Measurements from ENCODE around the gene RNU7-1. TPM values are rescaled to one million over a fixed set of nuclear protein-coding genes. Genes with fewer than 3 reads are reported as not detected.

RNU7-1 gene
- total and polyA plus RNA-seq, 9 of the 15 experiments (the other 6 are each of a cell fraction or from before 2014, with no cell fraction given), result not detected

GRCh38 chr12:6927379-6928021, 16.1 kb upstream of the RNU7-1 start, which contains the start of gene ATN1 (continued):
- TF ChIP-seq RB1 (IDR thresholded peaks at IDR 0.05; ENCODE audit: low read depth) (peak; percentile 70; the same call in 1 of the 2 replicates), TRIM24 (IDR thresholded peaks at IDR 0.05) (0 out of 4 replicates have a peak, but pooled peaks of 1 of the 2 experiments have one; percentile 8), ZNF407 (IDR thresholded peaks at IDR 0.05; ENCODE audit: low read depth) (no peak), OTX1 (CRISPR knock-in tag; IDR thresholded peaks at IDR 0.05) (0 out of 2 replicates have a peak, but pooled peaks have one; percentile 33), FOXP4 (CRISPR knock-in tag; IDR thresholded peaks at IDR 0.05; ENCODE audit: borderline replicate concordance) (0 out of 2 replicates have a peak, but pooled peaks have one; percentile 19)

Data from K562 (cell line).